ENCODE results near the gene TBXA2R.
"Not testable (repeated sequence)": the region's sequence is repeated elsewhere in the genome, so short reads cannot be mapped to it uniquely, and the experiment has no call there.

The TBXA2R gene

DNA sequence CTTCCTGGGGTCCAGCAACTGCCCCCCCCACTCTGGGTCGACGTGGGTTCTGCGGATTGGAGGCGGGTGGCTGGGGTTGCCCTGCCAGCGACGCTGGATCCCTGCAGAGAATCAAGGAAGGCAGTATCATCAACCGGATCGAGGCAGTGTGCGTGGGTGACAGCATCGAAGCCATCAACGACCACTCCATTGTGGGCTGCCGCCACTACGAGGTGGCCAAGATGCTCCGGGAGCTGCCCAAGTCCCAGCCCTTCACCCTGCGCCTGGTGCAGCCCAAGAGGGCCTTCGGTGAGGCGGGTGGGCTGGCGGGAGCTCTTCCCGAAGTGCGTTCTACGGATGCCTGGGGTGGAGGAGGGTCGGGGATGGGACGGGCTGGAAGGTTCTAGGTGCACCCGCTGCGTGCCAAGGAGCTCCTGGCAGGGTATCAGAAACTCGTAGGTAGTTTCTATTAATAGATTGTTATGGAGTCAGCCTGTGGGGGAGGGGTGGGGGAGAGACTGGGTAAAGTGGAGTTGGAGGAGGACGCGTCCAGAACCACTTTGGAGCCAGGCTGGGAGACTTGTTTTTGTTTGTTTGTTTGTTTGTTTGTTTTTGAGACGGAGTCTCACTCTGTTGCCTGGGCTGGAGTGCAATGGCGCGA lies 19.8 kb downstream of the TBXA2R start:
- TF ChIP-seq, protein P1, sequence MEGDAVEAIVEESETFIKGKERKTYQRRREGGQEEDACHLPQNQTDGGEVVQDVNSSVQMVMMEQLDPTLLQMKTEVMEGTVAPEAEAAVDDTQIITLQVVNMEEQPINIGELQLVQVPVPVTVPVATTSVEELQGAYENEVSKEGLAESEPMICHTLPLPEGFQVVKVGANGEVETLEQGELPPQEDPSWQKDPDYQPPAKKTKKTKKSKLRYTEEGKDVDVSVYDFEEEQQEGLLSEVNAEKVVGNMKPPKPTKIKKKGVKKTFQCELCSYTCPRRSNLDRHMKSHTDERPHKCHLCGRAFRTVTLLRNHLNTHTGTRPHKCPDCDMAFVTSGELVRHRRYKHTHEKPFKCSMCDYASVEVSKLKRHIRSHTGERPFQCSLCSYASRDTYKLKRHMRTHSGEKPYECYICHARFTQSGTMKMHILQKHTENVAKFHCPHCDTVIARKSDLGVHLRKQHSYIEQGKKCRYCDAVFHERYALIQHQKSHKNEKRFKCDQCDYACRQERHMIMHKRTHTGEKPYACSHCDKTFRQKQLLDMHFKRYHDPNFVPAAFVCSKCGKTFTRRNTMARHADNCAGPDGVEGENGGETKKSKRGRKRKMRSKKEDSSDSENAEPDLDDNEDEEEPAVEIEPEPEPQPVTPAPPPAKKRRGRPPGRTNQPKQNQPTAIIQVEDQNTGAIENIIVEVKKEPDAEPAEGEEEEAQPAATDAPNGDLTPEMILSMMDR (conservative IDR thresholded peaks at IDR 0.05; ENCODE audit: low read depth, low read length), result no peak
- no peak overlapping the region for H3K4me3 ChIP-seq (ENCODE audit: low read depth, low read length)
- DNase-seq (ENCODE audit: low read depth), result no peak

DNA sequence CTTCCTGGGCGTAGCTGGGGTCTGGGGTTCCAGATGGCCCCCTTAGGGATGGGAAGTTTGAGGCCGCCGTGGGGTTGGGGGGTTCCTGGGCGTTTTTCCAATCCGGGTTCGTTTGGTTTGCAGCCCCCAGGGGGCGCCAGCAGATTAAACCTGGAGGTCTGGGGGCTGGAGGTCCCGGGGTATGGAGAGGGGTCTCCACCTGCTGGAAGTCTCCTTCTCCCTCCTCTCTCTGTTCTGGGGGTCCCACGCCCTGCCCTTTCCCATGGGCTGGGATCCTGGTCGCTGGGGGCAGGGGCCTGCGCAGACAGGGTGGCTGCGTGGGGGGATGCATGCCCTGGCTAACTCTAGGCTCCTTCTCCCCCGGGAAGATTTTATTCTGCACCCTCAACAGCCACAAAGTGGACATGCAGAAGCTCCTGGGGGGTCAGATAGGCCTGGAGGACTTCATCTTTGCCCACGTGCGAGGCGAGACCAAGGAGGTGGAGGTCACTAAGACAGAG lies 20.5 kb downstream of the TBXA2R start:
- peak overlapping the region; percentile 38 for H3K4me3 ChIP-seq (ENCODE audit: low read depth, low read length)
- no peak for DNase-seq (ENCODE audit: low read depth)
- TF ChIP-seq, protein P1 (conservative IDR thresholded peaks at IDR 0.05; ENCODE audit: low read depth, low read length), result peak; percentile 72

DNA sequence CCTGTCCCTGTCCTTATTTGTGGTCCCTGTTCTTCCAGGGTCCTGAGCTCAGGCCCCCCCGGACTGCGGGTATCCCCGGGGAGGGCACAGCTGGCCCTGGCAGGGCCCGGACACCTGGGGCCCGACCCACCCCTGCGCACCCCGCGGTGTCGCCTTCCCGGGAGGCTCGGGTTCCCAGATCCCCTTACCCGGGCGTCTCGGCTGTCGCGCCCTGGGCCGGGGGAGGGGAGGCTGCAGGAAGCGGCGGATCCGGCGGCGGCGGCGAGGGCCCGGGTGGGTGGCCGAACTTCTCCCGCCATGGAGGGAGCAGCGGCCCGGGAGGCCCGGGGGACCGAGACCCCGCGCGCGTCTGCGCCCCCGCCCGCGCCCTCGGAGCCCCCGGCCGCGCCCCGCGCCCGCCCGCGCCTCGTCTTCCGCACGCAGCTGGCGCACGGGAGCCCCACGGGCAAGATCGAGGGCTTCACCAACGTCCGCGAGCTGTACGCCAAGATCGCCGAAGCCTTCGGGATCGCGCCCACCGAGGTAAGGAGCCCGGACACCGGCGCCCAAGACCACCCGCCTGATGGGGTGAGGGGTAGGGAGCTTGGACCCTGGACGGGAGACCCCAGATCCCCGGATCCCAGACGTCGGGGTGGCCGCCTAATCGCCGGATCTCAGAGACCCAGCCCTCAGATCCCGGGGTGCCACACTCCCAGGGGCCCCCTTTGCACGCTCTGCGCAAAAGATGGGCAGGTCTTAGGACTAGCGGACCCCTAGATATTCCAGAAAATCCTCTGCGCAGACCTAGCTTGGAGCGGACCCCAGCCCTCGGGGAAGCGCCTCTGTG lies 21.2 kb downstream of the TBXA2R start, which contains the start of gene GIPC3:
GIPC3 (plus strand) TSS at position 178 of the 826 bp plus-strand sequence; CDS start at position 298, 120 bp downstream.
- TF ChIP-seq, protein P1 (conservative IDR thresholded peaks at IDR 0.05; ENCODE audit: low read depth, low read length), result no peak
- H3K4me3 ChIP-seq (ENCODE audit: low read depth, low read length), result peak within 1 kb of the TSS; percentile 38
- DNase-seq (ENCODE audit: low read depth), result no peak

DNA sequence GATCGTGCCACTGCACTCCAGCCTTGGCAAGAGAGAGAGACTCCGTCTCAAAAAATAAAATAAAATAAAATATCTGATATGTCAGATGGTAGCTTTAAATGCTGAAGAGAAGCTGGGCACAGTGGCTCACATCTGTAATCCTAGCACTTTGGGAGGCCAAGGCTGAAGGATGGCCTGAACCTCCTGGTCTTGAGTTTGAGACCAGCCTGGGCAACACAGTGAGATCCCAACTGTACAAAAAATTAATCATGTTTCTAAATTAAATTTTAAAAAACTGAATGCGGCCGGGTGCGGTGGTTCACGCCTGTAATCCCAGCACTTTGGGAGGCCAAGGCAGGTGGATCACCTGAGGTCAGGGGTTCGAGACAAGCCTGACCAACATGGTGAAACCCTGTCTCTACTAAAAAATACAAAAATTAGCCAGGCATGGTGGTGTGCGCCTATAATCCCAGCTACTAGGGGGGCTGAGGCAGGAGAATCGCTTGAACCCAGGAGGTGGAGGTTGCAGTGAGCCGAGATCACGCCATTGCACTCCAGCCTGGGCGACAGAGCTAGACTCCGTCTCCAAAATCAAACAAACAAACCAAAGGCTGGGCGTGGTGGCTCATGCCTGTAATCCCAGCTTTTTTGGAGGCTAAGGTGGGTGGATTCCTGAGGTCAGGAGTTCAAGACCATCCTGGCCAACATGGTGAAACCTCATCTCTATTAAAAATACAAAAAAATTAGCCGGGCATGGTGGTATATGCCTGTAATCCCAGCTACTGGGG lies 22.5 kb downstream of the TBXA2R start:
- H3K4me3 ChIP-seq (ENCODE audit: low read depth, low read length); DNase-seq (ENCODE audit: low read depth): not testable (repeated sequence)

DNA sequence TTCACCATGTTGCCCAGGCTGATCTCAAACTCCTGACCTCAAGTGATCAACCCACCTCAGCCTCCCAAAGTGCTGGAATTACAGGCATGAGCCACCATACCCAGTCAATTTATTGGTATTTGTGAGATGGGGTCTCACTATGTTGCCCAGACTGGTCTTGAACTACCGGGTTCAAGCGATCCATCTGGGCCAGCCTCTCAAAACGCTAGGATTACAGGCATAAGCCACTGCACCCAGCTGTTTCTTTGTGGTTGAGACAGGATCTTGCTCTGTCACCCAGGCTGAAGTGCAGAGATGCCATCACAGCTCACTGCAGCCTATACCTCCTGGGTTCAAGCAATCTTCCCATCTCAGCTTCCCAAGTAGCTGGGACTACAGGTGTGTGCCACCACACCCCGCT lies 24.9 kb downstream of the TBXA2R start:
- H3K4me3 ChIP-seq (ENCODE audit: low read depth, low read length); DNase-seq (ENCODE audit: low read depth): not testable (repeated sequence)

DNA sequence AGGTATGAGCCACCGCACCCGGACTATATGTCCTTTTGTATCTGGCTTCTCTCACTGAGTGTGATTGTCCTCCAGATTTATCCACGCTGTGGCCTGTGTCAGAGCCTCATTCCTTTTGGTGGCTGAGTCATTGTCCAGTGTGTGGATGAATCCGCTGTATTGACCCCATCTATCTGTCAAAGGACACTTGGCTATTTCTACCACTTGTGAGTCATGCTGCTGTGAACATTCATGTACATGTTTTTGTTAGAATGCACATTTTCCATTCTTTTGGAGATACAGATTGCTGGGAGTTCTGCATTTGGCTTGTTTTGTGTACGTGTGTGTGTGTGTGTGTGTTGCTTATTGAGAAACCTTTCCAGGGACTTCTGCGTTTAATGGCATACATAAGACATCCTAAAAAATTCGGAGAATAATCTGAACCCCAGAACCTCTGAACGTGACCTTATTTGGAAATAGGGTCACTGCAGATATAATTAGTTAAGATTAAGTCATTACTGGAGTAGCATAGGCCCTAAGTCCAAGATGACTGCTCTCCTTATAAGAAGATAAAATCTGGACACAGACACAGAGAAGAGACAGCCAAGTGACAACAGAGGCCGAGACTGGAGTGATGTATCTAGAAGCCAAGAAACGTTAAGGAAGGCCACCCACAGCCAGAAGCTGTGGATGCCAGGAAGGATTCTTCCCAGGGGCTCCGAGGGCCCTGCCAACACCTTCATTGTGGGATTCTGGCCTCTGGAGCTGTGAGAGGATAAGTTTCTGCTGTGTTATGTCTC lies 26.3 kb downstream of the TBXA2R start:
- DNase-seq (ENCODE audit: low read depth), result peak; percentile 95
- no peak overlapping the region for H3K4me3 ChIP-seq (ENCODE audit: low read depth, low read length)
- TF ChIP-seq, protein P1 (conservative IDR thresholded peaks at IDR 0.05; ENCODE audit: low read depth, low read length), result no peak

DNA sequence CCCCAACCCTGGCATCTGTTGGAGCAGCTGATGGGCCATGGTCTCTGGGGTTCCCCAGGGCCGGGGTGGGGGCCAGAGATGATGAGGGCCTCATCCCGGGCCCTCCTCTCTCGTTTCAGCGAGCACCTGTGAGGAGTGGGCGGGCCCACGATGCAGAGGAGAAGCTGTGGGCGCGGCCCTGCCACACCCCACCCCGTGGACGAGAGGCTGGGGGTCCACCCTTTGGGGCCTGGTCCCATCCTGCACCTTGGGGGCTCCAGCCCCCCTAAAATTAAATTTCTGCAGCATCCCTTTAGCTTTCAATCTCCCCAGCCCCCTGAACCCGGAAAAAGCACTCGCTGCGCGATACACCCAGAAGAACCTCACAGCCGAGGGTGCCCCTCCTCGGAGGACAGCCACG lies 28.3 kb downstream of the TBXA2R start:
- no peak overlapping the region for H3K4me3 ChIP-seq (ENCODE audit: low read depth, low read length)
- TF ChIP-seq, protein P1 (conservative IDR thresholded peaks at IDR 0.05; ENCODE audit: low read depth, low read length), result no peak
- no peak for DNase-seq (ENCODE audit: low read depth)
